ENCODE data around the gene WDFY3. TPM values are rescaled to one million over a fixed set of nuclear protein-coding genes. Genes with fewer than 3 reads are reported as not detected.
"Not testable (repeated sequence)": the region's sequence is repeated elsewhere in the genome, so short reads cannot be mapped to it uniquely, and the experiment has no call there.

WDFY3 gene
- total RNA-seq, 2 experiments from 2014 or later, result 0.62 to 0.89 TPM

DNA sequence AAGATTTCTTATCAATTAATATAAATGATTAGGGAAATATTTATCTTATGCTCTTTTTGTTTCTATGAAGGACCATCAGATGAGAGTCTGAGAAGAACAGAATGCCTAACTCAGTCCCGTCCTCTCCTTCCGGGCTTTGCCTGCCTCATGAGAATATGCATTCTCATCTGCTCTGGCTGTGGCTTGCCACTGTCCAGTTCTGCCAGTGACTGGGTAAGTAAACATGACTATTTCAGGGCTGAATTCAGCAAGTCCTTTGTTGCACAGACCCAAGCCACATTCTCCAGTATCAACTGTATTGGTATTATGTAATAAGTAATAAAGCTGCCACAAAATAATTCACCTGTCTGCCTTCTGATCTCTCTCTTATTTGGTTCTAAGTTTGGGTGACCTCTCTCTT, 110.7 kb downstream of the WDFY3 start:
- CTCF ChIA-PET, result no interaction called here
- no peak overlapping the region for H3K27ac Mint-ChIP-seq

GRCh38 chr4:84852081-84852480, 114.4 kb downstream of the WDFY3 start:
- peaks cover 2% of the 10 kb centered on the region for H3K27me3 Mint-ChIP-seq
- DNase-seq, result no peak
- ChIA-PET POLR2A (no interaction called here), CTCF (no interaction called here)
- no peaks in the 10 kb centered on the region for H3K4me1 Mint-ChIP-seq
- no peaks in the 10 kb centered on the region for H3K36me3 Mint-ChIP-seq (ENCODE audit: low read depth)
- no peak overlapping the region for H3K4me3 Mint-ChIP-seq
- H3K9me3 Mint-ChIP-seq, result no peaks in the 10 kb centered on the region
- H3K27ac Mint-ChIP-seq, result no peak overlapping the region

More for the DNA sequence above, 110.7 kb downstream of the WDFY3 start:
- Mint-ChIP-seq H3K4me1 (no peaks in the 10 kb centered on the region), H3K36me3 (ENCODE audit: low read depth) (no peaks in the 10 kb centered on the region), H3K4me3 (no peak overlapping the region), H3K27me3 (no peaks in the 10 kb centered on the region), H3K9me3 (no peaks in the 10 kb centered on the region)
- POLR2A ChIA-PET, result no interaction called here
- DNase-seq, result no peak

- POLR2A ChIA-PET, result no interaction called here
- no peak for DNase-seq
- Mint-ChIP-seq H3K4me3 (no peak overlapping the region), H3K4me1 (no peaks in the 10 kb centered on the region), H3K27me3 (peaks cover 2% of the 10 kb centered on the region), H3K27ac (no peak overlapping the region), H3K9me3 (no peaks in the 10 kb centered on the region), H3K36me3 (ENCODE audit: low read depth) (no peaks in the 10 kb centered on the region)
- CTCF ChIA-PET, result no interaction called here
These were observed 117.3 kb downstream of the WDFY3 start for GRCh38 chr4:84849051-84849640.

DNA sequence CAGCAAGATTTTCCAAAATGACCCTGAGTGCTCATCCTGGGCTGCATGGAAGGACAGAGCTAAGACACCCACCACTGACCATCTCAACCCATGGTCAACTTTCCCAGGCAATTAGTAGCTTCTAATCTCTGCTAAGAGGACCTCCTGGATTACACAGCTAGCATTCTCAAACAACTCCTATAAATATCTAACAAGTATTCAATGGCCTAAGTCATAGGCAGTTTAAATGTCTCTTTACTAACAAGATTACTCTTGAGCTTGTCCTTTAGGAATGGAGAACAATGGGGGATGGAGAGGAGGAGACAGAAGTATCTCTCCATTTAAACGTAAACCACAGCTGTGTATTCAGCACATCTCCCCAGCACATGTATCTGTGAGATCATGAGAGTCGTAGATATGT, 118.1 kb downstream of the WDFY3 start:
- Mint-ChIP-seq H3K4me3 (no peak overlapping the region), H3K36me3 (ENCODE audit: low read depth) (no peaks in the 10 kb centered on the region), H3K27me3 (peaks cover 2% of the 10 kb centered on the region), H3K9me3 (no peaks in the 10 kb centered on the region), H3K27ac (no peak overlapping the region), H3K4me1 (no peaks in the 10 kb centered on the region)
- POLR2A ChIA-PET, result no interaction called here
- CTCF ChIA-PET, result no interaction called here
- DNase-seq, result no peak

- Mint-ChIP-seq H3K9me3 (no peaks in the 10 kb centered on the region), H3K36me3 (ENCODE audit: low read depth) (no peaks in the 10 kb centered on the region), H3K27me3 (peaks cover 2% of the 10 kb centered on the region), H3K4me3 (no peak overlapping the region), H3K4me1 (no peaks in the 10 kb centered on the region), H3K27ac (no peak overlapping the region)
- ChIA-PET POLR2A (no interaction called here), CTCF (no interaction called here)
- no peak for DNase-seq
These were observed 118.5 kb downstream of the WDFY3 start for GRCh38 chr4:84847978-84848377.

DNA sequence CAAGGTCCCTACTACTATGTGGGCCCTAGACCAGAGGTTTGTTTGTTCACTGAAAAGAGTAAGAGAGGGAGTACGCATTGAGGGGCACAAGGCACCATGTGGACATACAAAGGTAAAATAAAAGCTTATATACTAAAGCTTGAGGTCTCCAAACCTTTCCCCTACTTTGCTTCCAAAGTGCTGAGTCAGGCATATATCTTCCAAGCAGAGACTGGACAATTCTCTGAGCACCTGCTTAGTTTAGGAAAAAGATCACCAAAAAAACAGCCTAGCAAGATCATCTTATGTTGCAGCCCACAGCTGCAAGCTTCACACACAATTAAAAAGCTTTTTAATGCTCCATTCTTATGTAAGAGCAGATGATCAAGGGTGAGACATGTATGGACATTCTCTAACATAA, 119.5 kb downstream of the WDFY3 start:
- Mint-ChIP-seq H3K4me3 (no peak overlapping the region), H3K4me1 (no peaks in the 10 kb centered on the region), H3K9me3 (no peaks in the 10 kb centered on the region), H3K36me3 (ENCODE audit: low read depth) (no peaks in the 10 kb centered on the region), H3K27ac (no peak overlapping the region), H3K27me3 (peaks cover 2% of the 10 kb centered on the region)
- CTCF ChIA-PET, result no interaction called here
- POLR2A ChIA-PET, result no interaction called here
- DNase-seq, result no peak

DNA sequence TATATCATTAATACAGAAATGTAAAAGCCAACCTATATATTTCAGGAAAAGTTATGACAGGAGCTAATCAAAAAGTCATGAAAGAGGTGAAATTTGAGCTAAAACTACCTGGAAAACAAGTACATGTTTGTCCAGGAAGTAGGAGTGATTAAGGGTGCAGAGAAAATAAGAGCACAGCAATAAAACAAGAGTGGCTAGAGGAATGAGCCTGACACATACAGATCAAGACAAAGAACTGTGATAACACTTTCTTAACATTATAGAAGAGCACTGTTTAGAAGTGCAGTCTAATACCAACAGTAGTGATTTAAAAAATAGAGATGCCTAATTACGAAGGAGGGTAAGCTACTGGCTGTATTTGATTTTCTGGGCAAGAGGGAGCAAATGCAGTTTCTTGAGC, 125.1 kb downstream of the WDFY3 start:
- ChIA-PET CTCF (interaction anchor here (1.8 kb wide), 1 partner anchor 9 kb away, joined by 4 read pairs; no protein-coding TSS in a partner anchor), POLR2A (no interaction called here)
- Mint-ChIP-seq H3K36me3 (ENCODE audit: low read depth) (no peaks in the 10 kb centered on the region), H3K9me3 (no peaks in the 10 kb centered on the region), H3K27ac (no peak overlapping the region), H3K27me3 (no peaks in the 10 kb centered on the region), H3K4me1 (no peaks in the 10 kb centered on the region), H3K4me3 (no peak overlapping the region)
- no peak for DNase-seq

- H3K9me3 Mint-ChIP-seq, result no peaks in the 10 kb centered on the region
- POLR2A ChIA-PET, result no interaction called here
- H3K36me3 Mint-ChIP-seq (ENCODE audit: low read depth), result no peaks in the 10 kb centered on the region
- CTCF ChIA-PET, result no interaction called here
- H3K4me3 Mint-ChIP-seq, result no peak overlapping the region
- H3K4me1 Mint-ChIP-seq, result no peaks in the 10 kb centered on the region
- H3K27ac Mint-ChIP-seq, result no peak overlapping the region
- no peak for DNase-seq
- H3K27me3 Mint-ChIP-seq, result no peaks in the 10 kb centered on the region
These were observed 128.7 kb downstream of the WDFY3 start for GRCh38 chr4:84837751-84838150.

DNA sequence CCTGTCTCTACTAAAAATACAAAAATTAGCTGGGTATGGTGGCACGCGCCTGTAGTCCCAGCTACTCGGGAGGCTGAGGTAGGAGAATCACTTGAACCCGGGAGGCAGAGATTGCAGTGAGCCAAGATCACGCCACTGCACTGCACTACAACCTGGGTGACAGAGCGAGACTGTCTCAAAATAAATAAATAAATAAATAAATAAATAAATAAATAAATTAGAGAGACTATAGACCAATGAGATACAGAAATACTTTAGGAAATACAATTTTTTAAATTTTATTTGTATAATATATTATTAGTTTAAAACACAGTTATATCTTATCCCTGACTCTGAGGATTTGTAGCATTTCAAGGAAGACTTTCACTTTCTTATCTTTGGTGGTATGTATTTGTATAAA, 136.9 kb downstream of the WDFY3 start:
- POLR2A ChIA-PET; H3K4me3 Mint-ChIP-seq; DNase-seq; H3K27me3 Mint-ChIP-seq; H3K9me3 Mint-ChIP-seq; H3K36me3 Mint-ChIP-seq (ENCODE audit: low read depth); H3K27ac Mint-ChIP-seq; H3K4me1 Mint-ChIP-seq; CTCF ChIA-PET: not testable (repeated sequence)

GRCh38 chr4:84826681-84827080, 139.8 kb downstream of the WDFY3 start:
- Mint-ChIP-seq H3K4me1 (no peaks in the 10 kb centered on the region), H3K27me3 (no peaks in the 10 kb centered on the region), H3K9me3 (no peaks in the 10 kb centered on the region), H3K36me3 (ENCODE audit: low read depth) (no peaks in the 10 kb centered on the region), H3K4me3 (no peak overlapping the region), H3K27ac (no peak overlapping the region)
- CTCF ChIA-PET, result no interaction called here
- POLR2A ChIA-PET, result no interaction called here
- DNase-seq, result no peak

DNA sequence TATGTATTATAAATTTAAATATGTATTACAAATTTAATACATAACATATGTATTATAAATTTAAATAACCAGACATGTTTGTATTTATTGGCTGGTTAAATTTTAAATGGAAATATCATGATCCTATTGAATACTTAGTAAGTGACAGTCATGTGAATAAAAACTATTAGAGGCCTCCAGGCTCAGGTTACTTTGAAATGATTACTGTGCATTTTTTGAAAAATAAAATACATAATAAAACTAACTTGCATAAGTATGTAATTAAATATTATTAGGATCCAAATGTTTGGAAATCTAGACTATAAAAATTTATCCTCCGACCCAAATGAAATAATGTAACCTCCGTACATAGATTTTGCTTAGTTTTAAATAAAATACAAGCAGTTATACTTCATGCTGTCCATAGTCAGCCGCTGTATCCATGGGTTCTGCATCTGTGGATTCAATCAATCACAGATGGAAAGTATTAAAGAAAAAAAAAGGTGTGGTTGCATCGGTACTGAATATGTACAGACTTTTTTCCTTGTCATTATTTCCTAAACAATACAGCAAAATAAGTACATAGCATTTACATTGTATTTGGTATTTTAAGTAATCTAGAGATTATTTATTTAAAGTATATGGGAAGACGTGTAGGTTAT, 140.7 kb downstream of the WDFY3 start:
- no peaks in the 10 kb centered on the region for H3K27me3 Mint-ChIP-seq
- H3K9me3 Mint-ChIP-seq, result no peaks in the 10 kb centered on the region
- DNase-seq, result no peak
- POLR2A ChIA-PET, result no interaction called here
- no peak overlapping the region for H3K27ac Mint-ChIP-seq
- no peak overlapping the region for H3K4me3 Mint-ChIP-seq
- H3K4me1 Mint-ChIP-seq, result no peaks in the 10 kb centered on the region
- H3K36me3 Mint-ChIP-seq (ENCODE audit: low read depth), result no peaks in the 10 kb centered on the region
- CTCF ChIA-PET, result no interaction called here

DNA sequence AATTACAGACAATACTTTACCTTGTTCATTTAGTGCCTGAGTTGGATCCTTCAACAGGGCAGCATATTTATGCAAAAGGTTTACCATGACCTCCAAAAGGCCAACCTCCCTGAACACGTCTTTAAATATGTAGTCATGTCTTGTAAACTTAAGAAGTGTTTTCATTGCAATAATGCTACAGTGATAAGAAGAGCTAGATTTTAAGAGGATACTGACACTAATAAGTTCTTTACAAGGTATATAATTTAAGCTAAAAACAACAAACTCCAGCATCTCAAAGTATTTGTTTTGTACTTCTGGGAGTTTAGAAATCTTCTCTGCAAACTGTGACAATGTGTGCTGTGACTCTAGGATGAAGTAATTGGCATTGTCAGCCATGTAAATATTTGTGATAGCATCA, 145.4 kb downstream of the WDFY3 start:
- no peak for DNase-seq
- no peaks in the 10 kb centered on the region for H3K27me3 Mint-ChIP-seq
- no peak overlapping the region for H3K4me3 Mint-ChIP-seq
- ChIA-PET POLR2A (no interaction called here), CTCF (interaction anchor here (0.6 kb wide), 2 partner anchors 48 to 347 kb away, joined by 3 read pairs; no protein-coding TSS in a partner anchor)
- no peaks in the 10 kb centered on the region for H3K4me1 Mint-ChIP-seq
- H3K36me3 Mint-ChIP-seq (ENCODE audit: low read depth), result no peaks in the 10 kb centered on the region
- no peak overlapping the region for H3K27ac Mint-ChIP-seq
- no peaks in the 10 kb centered on the region for H3K9me3 Mint-ChIP-seq

GRCh38 chr4:84814094-84814750, 152.3 kb downstream of the WDFY3 start:
- Mint-ChIP-seq H3K36me3 (ENCODE audit: low read depth) (no peaks in the 10 kb centered on the region), H3K4me1 (no peaks in the 10 kb centered on the region), H3K27ac (no peak overlapping the region), H3K9me3 (no peaks in the 10 kb centered on the region), H3K4me3 (no peak overlapping the region), H3K27me3 (no peaks in the 10 kb centered on the region)
- ChIA-PET POLR2A (no interaction called here), CTCF (no interaction called here)
- no peak for DNase-seq

GRCh38 chr4:84809946-84810345, 156.5 kb downstream of the WDFY3 start:
- H3K27me3 Mint-ChIP-seq, result no peaks in the 10 kb centered on the region
- H3K4me3 Mint-ChIP-seq, result no peak overlapping the region
- DNase-seq, result no peak
- no peak overlapping the region for H3K27ac Mint-ChIP-seq
- H3K36me3 Mint-ChIP-seq (ENCODE audit: low read depth), result no peaks in the 10 kb centered on the region
- POLR2A ChIA-PET, result no interaction called here
- CTCF ChIA-PET, result interaction anchor here (0.6 kb wide), 1 partner anchor 302 kb away, joined by 3 read pairs; no protein-coding TSS in a partner anchor
- no peaks in the 10 kb centered on the region for H3K9me3 Mint-ChIP-seq
- H3K4me1 Mint-ChIP-seq, result no peaks in the 10 kb centered on the region
